Measurements from ENCODE around the gene TCF3.

The TCF3 gene

DNA sequence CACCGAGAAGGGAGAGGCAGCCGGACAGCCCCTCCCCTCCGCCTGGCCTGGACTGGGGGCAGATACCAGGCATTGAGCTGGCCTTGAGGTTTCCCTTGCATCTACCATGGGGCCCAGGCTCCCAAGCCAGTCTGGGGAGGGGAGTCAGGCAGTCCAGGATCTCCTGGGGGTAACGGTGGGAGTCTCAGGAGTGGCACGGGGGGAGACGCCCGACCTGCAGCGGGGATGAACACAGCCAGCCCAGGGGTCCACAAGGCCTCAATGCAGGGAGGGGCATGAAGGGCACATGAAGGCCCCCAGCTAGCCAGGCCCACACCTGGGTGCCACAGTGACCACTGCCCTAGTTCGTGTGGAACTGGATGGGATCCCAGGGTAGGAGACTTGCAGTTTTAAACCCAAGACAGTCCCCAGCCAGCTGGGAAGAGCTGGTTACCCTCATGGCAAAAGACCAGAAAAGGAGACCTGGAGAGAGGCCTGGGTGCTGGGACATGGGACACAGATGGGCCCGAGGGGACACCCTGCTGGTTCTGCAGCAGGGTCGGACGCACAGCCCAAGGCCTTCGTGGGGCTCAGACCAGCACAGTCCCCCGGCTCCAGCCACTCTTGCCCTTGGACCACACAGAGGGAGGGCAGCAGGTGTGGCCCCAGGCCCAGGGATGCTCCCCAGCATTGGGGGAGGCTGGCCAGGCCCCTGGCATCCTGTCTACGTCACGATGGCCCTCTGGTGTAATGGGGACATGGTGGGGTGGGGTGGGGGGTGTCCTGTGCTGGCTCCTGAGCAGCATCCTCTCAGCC, 42.5 kb downstream of the TCF3 start:
- no peak for DNase-seq

DNA sequence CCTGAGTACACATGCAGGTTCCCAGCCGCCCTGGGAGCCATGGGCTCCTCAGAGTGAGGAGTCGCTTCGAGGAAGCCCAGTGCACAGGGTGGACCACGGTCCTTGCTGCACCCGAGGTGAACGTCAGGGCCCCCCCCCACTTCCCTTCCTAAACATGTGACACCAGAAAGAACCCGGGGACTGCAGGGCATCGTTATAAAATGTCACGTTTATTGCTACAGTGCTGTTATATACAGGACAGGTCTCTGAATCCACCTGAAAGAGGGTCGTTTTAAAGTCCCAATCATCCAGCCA, 43.4 kb downstream of the TCF3 start:
- DNase-seq: no peak

DNA sequence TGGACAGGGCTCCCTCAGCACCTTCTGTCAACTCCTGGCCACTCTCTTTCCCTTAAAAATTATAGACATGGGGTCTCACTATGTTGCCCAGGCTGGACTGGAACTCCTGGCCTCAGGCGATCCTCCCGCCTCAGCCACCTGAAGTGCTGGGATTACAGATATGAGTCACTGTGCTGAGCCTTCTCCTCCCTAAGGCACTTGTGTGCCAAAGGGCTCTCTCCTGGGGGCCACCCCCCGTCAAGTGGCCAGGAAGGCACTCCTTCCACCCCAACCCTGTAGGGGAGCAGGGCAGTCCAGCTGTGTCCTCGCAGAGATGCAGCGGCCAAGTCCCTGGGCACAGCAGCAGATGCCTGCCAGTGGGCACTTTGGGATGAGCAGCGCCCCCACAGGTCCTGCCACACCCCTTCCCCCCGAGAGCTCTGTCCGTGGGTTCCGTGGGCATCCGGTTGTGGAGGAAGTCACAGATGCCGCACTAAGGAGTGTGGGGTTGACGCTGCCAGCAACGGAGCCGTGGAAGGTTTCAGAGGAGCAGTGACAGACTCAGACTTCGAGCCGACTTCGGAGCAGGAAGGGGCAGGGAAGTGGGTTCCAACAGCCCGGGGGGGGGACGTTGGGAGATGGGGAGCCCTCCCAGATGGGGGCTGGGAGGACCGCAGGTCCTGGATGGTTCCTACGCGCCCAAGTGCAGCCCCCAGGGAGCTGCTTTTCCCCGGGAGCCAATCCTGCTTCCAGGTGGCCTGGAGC, 43.9 kb downstream of the TCF3 start:
- DNase-seq: no peak

DNA sequence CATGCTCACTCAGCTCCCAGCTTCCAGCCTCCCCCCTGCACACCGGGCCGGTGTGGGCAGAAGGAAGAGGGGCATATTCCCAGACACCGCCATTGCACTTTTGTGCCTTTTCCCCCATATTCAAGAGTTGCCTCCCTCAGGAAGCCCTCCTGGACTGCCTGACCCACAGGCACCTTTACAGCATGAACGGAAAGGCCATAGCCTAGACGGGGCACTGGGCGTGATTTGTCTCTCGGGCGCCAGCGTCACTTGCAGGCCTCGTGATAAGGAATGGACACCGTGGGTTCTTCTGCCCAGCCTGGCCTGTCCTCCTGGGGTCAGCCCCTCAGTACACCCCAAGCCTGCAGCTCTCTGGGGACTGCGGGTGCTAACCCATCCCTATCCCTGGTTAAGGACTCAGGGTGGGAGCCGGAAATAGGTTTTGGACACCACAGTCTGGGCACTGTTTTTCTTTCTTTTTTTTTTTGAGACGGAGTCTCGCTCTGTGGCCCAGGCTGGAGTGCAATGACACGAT, 46.2 kb downstream of the TCF3 start:
- no peak for DNase-seq

DNA sequence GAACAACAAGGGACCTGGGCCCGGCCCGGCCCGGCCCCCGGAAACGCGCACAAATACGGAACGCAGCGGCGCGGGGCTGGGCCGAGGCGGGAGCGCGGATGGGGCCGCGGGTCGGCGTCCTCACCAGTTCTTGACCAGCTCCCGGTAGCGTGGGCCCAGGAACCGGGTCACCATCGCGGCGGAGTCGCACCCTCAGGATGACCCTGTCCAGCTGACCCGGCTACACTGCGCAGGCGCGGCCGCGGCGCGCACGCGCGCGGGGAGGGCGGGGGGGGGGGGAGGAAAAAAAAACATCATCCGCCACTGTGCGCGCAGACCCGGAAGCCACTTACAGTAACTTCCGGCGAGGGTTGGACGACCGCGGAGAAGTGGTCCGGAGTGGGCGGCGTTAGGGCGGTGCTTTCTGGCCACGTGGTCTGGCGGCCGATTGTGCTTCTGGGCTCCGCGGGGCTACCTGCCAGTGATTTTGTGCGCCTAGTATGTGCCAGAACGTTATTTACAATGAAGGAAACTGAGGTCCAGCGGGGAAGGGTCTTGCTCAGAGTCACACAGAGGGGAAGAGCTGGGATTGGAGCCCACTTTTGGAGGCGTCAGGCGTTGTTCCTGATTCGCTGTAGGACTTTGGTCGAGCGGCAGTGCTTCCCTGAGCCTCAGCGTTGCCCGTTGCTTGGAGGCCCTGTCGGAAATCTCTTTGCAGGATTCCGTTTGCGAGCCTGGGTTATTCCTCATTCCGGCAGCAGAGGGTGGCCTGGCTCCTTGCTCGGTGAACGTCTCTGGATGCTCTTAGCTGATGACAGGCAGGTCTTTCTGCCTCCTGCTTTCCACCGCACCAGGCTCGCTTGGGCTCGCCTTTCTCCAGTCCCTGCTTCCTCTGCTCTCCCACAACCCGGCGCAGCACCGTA, 46.9 kb downstream of the TCF3 start, which contains the start of gene UQCR11:
TSS of gene UQCR11 (minus strand) at position 227 of the 902 bp plus-strand sequence. CDS start at position 174, 53 bp downstream.
- DNase-seq: peak; percentile 66 to 98 (median 94)

DNA sequence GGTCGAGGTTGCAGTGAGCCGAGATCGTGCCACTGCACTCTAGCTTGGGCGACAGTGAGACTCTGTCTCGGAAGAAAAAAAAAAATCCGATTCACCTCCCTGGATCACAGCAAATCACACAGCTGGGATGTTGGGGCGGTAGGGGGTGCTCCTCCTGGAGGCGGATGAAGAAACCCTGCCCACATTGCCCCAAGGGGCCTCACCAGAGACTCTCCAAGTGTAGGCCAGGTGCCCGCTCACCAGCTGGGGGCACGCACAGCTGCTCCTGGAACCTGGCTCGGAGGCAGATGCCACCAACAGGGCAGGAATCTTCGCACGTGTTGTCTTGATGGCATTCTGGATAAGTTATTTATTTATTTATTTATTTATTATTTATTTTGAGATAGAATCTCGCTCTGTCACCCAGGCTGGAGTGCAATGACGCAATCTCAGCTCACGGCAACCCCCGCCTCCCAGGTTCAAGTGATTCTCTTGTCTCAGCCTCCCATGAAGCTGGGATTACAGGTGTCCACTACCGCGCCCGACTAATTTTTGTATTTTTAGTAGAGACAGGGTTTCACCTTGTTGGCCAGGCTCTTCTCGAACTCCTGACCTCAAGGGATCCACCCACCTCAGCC, 50.2 kb downstream of the TCF3 start:
- no peak for DNase-seq

DNA sequence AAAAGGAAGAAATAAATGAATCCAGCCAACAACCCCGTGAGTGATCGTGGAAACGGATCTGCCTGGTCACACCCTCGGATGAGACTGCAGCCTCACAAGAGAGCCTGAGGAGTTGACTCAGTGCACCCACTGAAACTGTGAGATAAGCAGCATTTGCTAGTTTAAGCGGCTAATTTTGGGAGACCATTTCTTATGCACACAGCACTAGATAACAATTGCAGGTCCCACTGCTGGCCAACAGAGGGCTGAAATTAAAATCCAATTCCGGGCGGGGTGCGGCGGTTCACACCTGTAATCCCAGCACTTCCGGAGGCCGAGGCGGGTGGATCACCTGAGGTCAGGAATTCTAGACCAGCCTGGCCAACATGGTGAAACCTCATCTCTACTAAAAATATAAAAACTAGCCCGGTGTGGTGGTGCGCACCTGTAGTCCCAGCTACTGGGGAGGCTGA, 50.8 kb downstream of the TCF3 start:
- no peak for DNase-seq

DNA sequence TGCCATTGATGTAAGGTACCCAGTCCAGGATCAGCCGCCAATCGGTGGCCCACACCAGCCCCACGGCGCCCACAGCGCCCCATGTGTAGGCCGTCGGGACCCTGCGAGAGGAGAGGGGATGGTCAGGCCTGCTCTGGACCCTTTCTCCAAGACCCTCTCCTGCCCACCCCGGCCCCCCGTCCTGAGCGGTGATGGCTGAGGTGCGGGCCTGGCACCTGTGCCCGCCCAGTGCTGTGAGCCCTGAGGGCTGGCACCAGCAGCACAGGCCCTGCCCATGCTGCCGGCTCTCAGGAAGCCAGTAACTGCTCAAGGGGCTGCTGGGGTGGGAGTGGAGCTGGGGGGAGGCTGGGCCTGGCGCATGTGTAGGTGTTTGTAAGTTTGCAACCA, 53.0 kb downstream of the TCF3 start:
- no peak for DNase-seq

DNA sequence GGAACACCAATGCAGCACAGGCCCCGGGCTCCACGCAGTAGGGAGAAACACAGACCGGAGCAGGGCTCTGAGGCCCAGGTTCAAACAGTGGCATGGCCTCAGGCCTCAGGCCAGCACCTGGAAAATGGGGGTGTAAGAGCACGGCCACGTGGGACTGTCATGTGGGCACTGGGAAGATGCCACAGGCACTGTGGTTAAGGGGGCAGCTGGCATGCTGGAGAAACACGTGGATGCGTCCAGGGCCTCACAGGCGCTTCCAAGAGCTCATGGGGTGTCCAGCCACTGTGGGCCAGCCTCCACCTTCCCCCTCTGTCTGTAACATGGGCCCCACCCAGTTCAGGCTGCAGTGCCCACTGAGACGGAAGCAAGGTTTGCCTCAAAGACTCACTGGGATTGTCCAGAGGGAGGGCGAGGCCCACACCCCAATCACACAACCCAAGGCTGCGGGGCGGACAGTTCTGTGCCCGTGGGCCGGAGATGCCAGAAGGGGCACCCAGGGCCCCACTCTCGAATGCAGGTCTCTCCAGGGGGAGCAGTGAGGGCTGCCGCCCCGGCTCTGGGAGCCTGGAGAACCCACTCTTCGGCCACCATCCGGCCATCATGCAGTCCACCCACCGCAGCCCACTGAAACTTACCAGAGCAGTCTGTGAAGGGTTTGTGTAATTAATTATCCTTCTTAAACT, 53.5 kb downstream of the TCF3 start:
- no peak for DNase-seq

DNA sequence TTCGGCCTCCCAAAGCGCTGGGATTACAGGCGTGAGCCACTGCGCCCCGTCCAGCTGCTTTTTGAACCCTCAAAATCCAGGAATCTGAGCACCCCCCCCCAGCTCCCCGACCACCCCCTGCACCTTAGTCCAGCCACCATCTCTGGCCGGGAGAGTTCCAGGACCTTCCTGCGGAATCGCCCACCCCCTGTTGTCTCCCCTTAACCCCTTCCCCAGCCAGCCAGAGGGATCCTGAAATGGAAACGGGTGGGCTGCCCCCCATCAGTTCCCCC, 59.0 kb downstream of the TCF3 start:
- DNase-seq: peak in 1 of 14 donors; percentile 9

DNA sequence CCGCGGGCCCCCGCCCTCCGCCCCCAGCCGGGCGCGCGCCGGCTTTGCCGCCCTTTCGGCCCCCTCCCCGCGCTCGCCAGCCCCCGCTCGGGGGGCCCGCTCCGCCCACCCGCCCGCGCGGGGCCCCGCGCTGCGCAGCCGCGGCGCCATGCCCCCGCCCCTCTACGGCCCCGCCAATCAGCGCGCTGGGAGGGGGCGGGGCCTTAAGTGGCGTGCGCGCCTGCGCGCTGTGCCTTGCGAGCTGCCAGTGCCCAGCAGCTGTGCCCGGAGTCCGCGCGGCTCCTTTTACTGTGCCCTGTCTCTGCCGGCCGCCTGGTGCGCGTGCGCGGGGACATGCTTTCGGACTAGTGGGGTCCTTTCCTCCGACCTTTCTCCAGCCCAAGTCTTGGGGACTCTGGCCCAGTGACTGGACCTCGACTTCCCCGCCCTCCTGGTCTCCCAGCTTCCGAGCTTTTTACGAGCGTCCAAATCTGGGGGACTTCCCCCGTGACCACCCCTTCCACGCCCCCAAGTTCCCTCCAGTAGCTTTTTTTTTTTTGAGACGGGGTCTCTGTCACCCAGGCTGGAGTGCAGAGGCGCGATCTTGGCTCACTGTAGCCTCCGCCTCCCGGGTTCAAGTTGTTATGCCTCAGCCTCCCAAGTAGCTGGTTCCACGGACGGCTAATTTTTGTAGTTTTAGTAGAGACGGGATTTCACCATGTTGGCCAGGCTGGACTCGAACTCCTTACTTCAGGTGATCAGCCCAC, 59.5 kb downstream of the TCF3 start, which contains the start of gene MBD3:
TSS of gene MBD3 (minus strand) at position 111 of the 746 bp plus-strand sequence. CDS start 234 bp downstream, outside the sequence.
- DNase-seq: peak; percentile 23 to 95 (median 82)

DNA sequence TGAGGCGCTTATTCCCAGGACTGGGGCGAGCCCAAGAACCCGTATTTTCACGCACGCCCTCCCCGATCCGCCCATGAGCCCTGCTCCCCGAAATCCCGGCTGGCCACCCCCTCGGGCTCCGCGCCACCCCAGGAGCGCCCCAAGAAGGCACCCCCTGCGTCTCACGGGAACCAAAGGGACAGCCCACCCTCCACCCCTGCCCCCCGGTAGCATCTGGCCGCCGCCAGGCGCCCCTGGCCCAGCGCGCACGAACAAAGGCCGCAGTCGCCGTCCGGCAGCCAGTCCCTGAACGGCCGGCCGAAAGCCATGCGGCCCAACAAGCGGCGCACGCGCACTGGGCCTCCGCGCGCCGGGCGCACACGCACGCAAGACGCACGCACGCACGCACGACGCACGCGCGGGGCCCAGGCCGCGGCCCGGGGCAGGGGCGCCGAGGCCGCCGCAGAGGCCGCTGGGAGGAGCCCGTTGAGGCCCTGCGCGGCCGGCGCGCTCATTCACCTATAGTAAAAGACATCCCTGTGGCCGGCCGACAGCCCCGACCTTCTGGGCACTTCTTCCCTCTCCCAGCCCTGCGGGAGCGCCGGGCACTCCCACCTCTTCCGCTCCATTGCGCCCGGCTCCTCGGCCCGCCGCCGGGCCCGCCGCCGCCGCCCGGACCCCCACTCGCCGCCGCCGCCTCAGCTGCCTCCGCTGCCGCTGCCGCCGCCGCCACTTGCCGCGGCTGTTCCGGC, 60.2 kb downstream of the TCF3 start:
- peak in 13 of 14 donors; percentile 24 to 89 (median 68) for DNase-seq

DNA sequence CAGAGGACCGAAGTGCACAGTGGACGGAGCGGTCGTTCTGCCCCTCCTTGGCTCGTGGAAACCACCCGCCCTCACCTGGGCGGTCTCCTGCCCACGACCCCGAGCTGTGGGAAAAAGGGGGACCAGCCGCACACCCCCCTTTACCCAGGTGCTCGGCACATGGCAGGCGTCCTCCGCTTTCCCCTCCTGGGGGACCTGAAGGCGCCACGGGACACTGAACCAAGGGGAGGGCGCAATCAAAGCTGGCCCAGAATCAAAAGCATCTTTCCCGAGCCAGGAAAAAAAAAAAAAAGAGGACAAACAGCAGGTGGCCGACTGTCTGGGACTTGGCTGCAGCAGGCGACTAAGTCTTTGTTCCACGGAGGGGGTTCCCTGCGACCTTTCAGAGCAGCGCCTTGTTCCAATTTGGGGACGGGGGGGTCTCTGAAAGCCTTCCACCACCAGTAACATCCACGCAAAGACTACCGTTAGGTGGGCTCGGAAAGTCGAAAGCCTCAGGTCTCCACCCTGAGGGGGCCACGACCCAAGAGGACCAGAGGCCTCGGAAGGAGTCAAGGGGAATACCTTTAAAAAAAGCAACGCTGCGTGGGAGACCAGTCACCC, 60.9 kb downstream of the TCF3 start:
- DNase-seq: no peak

DNA sequence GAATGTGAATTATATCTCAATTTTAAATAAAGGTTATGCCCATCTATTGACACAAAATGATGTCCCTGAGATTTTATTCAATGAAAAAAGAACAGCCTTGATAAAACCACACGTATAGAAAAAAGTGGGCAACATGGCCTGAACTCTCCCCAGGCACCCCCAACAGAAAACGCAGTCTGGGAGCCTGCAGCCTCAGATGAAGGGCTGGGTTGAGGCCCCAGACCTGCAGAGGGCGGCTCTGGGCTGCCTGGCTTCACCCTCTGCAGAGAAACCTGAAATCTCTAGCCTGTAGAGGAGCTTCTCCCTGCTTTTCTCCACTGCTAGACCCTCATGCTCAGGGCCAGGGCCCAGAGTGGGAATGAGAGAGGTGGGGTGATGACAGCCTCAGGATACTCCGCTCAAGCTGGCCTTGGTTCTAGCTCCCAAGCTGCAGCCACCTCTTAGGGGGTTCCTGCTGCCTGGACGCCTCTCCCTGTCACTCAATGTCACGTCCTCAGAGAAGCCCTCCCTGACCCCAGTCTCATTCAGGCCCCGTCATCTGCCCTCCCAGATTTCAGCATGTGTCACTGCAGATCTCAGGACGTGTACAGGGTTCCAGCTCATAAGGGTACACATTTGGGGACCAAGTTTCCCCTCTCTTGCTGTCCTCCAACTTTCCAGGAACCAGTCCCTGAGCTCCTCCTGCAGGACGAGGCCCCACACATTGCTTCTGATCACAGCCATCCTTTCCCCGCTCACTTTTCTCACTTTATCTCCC, 61.6 kb downstream of the TCF3 start:
- no peak for DNase-seq

DNA sequence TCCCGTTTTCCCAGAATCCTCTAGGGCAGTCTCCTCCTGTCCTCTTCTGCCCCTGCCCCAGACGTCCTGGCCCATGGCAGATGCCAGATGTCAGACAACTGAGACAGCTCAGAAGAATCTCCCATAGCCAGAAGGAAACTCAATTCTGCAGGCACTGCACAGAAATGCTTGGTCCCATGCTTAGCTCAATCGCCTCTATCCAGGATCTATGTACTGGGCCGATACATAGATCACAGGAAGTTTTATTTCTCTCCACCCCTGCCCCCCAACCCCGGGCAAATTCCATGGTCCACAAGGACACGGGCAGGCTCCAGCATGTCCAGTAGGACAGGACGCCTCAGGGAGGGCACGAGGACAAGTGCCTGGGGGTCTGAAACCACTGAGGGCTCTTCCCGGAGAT, 64.5 kb downstream of the TCF3 start:
- DNase-seq: no peak

DNA sequence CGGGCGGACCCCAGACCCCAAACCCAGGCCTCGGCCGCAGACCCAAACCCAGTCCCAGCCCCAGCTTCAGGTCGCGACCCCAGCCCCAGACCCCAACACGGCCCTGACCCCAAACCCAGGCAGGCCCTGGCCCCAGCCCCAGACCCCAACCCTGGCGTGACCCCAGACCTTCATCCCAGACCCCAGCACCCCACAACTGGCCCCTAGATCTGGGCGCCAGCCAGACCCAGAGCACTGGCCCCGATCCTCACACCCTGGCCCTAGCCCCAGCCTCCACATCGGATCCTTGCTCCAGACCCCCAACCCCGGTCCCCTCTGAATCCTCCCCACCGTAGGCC, 67.2 kb downstream of the TCF3 start:
- DNase-seq: no peak

DNA sequence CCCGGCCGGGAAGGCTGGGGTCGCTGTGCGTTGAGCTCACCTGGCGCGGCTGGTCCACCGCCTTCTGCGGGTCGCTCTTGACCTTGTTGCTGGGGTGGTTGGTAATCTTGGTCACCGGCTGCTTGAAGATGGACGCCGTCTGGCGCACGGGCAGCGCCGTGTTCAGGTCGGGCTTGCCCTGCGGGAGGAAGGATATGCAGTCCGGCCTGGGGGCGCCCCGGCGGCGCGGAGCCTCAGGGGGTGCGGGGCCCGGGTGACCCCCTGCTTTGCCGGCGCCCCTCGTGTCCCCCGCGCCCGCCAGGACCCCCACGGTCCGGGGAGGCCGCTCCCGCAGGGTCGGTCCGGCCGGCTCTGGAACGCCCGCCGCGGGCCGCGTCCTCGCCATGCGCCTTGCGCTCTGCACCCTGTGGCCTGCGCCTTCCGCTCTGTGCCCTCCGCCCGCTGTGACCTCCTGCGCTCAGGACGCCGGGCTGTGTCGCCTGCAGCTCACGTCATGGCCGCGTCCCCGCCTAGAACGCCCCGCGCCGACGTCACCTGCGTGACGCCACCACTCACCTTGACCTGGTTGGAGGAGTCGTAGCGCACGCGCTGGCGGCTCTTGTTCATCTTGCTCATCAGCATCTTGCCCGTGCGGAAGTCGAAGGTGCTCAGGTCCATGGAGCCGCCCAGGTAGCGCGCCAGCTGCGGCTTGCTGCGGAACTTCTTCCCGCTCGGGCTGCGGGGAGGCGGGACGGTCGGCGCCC, 67.7 kb downstream of the TCF3 start:
- no peak for DNase-seq

DNA sequence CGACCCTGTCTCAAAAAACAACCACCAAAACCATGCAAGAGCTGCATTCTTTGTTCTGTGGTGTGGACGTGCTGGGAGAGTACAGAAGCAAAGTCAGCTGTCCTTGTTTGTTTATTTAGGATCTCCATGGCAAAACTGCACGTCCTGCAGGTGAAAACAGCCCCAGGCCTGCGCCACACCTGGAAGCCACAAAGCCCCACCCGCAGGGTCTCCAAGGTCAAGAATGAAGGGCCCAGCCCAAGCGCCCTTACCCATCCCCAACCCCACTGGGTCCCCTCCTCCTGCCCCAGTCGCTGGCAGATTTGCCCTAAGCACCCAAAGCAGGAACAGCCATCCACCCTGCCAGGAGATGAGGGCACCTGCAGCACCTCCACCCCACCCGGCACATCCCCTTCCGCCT, 70.2 kb downstream of the TCF3 start:
- no peak for DNase-seq
